ENCODE results near the gene OR2G3. TPM values are rescaled to one million over a fixed set of nuclear protein-coding genes. Genes with fewer than 3 reads are reported as not detected.

OR2G3 gene
- total and polyA plus RNA-seq, 9 of the 15 experiments (the other 6 are each of a cell fraction or from before 2014, with no cell fraction given) = not detected

- no peak for TF ChIP-seq ZNF609 (CRISPR knock-in tag; IDR thresholded peaks at IDR 0.05; ENCODE audit: borderline replicate concordance)
- no peak for TF ChIP-seq MEIS2 (IDR thresholded peaks at IDR 0.05; ENCODE audit: partially characterized antibody)
- no peak for TF ChIP-seq TBP (optimal IDR thresholded peaks at IDR 0.05; ENCODE audit: low read depth, low read length)
- no peak for TF ChIP-seq ZNF592 (IDR thresholded peaks at IDR 0.05)
Observed at GRCh38 chr1:247614625-247615024, 9.2 kb downstream of the OR2G3 start (continued).
